GM18520 (cell line): Measurements from ENCODE around the gene CRABP2.

Experiments used
- ATAC-seq: cut with Tn5 transposase; IDR thresholded peaks from one replicate; pipeline ENCODE4 v1.9.1; 2021; ENCODE audit not compliant: unreplicated experiment

CRABP2 gene

GRCh38 chr1:156656806-156657740, 48.3 kb downstream of the CRABP2 start:
- ATAC-seq = no peak

GRCh38 chr1:156655904-156656516, 49.4 kb downstream of the CRABP2 start:
- ATAC-seq = no peak

GRCh38 chr1:156655151-156655903, 50.1 kb downstream of the CRABP2 start:
- ATAC-seq = no peak

GRCh38 chr1:156654700-156655099, 50.7 kb downstream of the CRABP2 start:
- no peak for ATAC-seq

- no peak for ATAC-seq
Observed at GRCh38 chr1:156652992-156653355, 52.4 kb downstream of the CRABP2 start.

GRCh38 chr1:156652131-156652991, 53.0 kb downstream of the CRABP2 start:
- ATAC-seq = no peak
